WERI-Rb-1 (cell line): ENCODE measurements around the gene GGACT.

ENCODE experiments used
- DNase-seq: peaks from one replicate; pipeline ENCODE4 v3.0.0-alpha.2; 2020
- H3K27ac ChIP-seq: fragments of 250-450 bp; sonication (Bioruptor Pico); 2 replicates; pipeline ENCODE4 v1.5.1; 2020; ENCODE audit warnings: mild to moderate bottlenecking, moderate library complexity
- H3K27me3 ChIP-seq: fragments of 250-450 bp; sonication (Bioruptor Pico); 2 replicates; pipeline ENCODE4 v1.5.1; 2021; ENCODE audit warnings: mild to moderate bottlenecking, low read depth, moderate library complexity; ENCODE audit not compliant: insufficient read depth, severe bottlenecking
- H3K36me3 ChIP-seq: fragments of 250-450 bp; sonication (Bioruptor Pico); 2 replicates; pipeline ENCODE4 v1.5.1; 2020; ENCODE audit warnings: mild to moderate bottlenecking, moderate library complexity
- H3K4me3 ChIP-seq: 2 replicates; pipeline ENCODE4 v1.5.1; 2011; ENCODE audit warnings: low read depth, mild to moderate bottlenecking, control low read depth, low read length
- H3K9me3 ChIP-seq: fragments of 250-450 bp; sonication (Bioruptor Pico); 2 replicates; pipeline ENCODE4 v1.5.1; 2021; ENCODE audit warnings: mild to moderate bottlenecking, moderate library complexity; ENCODE audit not compliant: severe bottlenecking
- CTCF ChIP-seq: IDR thresholded peaks from 2 replicates; pipeline ENCODE4 v1.5.1; 2011; ENCODE audit warnings: low read depth, mild to moderate bottlenecking, control low read depth, inconsistent platforms, low read length

Gene GGACT

GRCh38 chr13:100546713-100547405 is 41.7 kb downstream of the GGACT start:
- DNase-seq, result no peak
- no peaks in the 10 kb centered on the region for H3K9me3 ChIP-seq
- no peak overlapping the region for H3K27ac ChIP-seq
- H3K4me3 ChIP-seq, result no peak overlapping the region
- no peaks in the 10 kb centered on the region for H3K36me3 ChIP-seq
- no peaks in the 10 kb centered on the region for H3K27me3 ChIP-seq
- TF ChIP-seq CTCF, result no peak

GRCh38 chr13:100545684-100546061 is 42.9 kb downstream of the GGACT start:
- Histone ChIP-seq H3K27me3 (no peaks in the 10 kb centered on the region), H3K27ac (no peak overlapping the region), H3K9me3 (no peaks in the 10 kb centered on the region), H3K36me3 (no peaks in the 10 kb centered on the region), H3K4me3 (no peak overlapping the region)
- no peak for DNase-seq
- no peak for TF ChIP-seq CTCF

- no peaks in the 10 kb centered on the region for H3K9me3 ChIP-seq
Measured at GRCh38 chr13:100544866-100545683, 43.5 kb downstream of the GGACT start.

GRCh38 chr13:100543872-100544602 is 44.6 kb downstream of the GGACT start:
- Histone ChIP-seq H3K27ac (no peak overlapping the region), H3K36me3 (no peaks in the 10 kb centered on the region), H3K4me3 (no peak overlapping the region), H3K9me3 (no peaks in the 10 kb centered on the region), H3K27me3 (no peaks in the 10 kb centered on the region)
- DNase-seq, result no peak
- no peak for TF ChIP-seq CTCF

More at GRCh38 chr13:100544866-100545683, 43.5 kb downstream of the GGACT start:
- H3K27ac ChIP-seq, result no peak overlapping the region
- H3K27me3 ChIP-seq, result no peaks in the 10 kb centered on the region
- no peak for DNase-seq
- no peak for TF ChIP-seq CTCF
- no peak overlapping the region for H3K4me3 ChIP-seq
- H3K36me3 ChIP-seq, result no peaks in the 10 kb centered on the region

- Histone ChIP-seq H3K27me3 (no peaks in the 10 kb centered on the region), H3K27ac (peak overlapping the region; percentile 64), H3K36me3 (no peaks in the 10 kb centered on the region), H3K9me3 (no peaks in the 10 kb centered on the region), H3K4me3 (peak overlapping the region; percentile 32)
- DNase-seq, result no peak
- peak; percentile 28 for TF ChIP-seq CTCF
Measured at GRCh38 chr13:100542826-100543156, 45.8 kb downstream of the GGACT start.
